NCI-H1694 treated with DMSO at 0.1 percent for 48 hours (cell line): Measurements from ENCODE around the gene NFIA.
"Not testable (repeated sequence)": the region's sequence is repeated elsewhere in the genome, so short reads cannot be mapped to it uniquely, and the experiment has no call there.

Source experiments
- DNase-seq: peaks from one replicate; lab custom pipeline; 2025; lab: John Stamatoyannopoulos, UW

NFIA gene

DNA sequence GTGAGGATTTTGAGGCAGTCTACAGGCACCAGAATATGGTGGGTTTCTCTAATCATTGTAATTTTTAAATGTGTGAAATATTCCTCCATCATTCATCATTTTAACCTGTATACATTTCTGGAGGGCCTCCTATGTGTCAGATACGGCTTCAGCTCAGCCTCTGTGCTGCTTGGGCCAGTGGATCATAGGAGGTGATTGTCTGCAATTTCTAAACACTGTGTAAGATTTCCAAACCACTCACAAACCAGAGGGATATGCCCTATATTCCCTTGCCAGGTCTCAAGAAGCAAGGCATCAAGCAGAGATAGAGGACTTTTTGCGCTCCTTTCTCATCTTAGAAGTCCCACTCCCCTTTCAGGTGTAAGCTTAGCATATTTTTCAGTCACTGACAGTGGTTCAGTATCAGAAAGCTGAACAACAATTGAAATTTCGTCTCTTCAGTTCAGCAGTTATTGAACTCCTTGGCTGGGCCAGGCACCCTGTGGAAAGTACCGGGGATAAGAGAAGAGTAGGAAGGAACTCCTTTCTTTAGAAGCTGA is 190.9 kb downstream of the NFIA start:
- no peak for DNase-seq

GRCh38 chr1:61273861-61274260 is 191.5 kb downstream of the NFIA start:
- DNase-seq, result no peak

- DNase-seq, result no peak
Measured at GRCh38 chr1:61274939-61275338, 192.6 kb downstream of the NFIA start.

DNA sequence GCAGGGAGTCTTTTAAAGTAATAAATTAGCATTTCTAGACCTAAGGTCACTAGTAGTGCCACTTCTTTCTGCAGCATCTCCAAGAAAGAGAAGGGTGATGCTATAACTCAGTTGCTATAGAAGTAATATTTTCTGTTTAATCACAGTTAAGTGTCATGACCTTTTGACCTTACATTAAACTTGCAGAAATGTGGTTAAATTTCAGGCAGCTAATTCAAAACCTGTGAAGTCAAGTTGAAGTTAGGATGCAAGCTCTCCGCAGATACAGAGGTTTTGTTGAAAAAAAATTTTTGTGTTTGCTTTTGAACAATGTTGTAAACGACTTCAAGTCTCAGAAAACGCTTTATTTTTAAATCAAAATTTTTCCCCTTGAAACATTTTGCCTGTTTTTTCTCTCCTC is 193.9 kb downstream of the NFIA start:
- no peak for DNase-seq

- DNase-seq, result no peak
Measured at GRCh38 chr1:61277121-61277690, 194.8 kb downstream of the NFIA start.

- DNase-seq, result not testable (repeated sequence)
Measured at GRCh38 chr1:61278503-61278902, 196.1 kb downstream of the NFIA start.

GRCh38 chr1:61278966-61279365 is 196.6 kb downstream of the NFIA start:
- no peak for DNase-seq

GRCh38 chr1:61279570-61279969 is 197.2 kb downstream of the NFIA start:
- DNase-seq, result no peak

DNA sequence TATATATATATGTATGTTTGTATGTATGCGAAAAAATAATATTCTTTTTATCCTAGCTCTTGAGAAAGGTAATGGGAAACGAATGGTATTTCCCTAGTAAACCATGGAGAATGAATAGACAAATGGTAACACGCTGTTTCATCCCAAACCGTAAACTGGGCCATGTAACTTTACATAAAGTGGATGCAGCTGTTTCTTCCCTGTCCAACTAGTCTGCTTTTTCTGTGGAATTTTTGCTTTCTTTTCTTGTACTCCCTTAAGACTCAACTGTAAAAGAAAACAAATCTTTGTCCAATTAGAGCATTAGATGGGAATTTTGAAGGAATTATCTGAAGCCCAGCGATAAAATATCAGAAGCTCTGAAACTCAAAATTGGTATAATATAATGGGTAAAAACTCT is 198.1 kb downstream of the NFIA start:
- DNase-seq, result no peak

GRCh38 chr1:61282387-61282786 is 200.0 kb downstream of the NFIA start:
- no peak for DNase-seq

DNA sequence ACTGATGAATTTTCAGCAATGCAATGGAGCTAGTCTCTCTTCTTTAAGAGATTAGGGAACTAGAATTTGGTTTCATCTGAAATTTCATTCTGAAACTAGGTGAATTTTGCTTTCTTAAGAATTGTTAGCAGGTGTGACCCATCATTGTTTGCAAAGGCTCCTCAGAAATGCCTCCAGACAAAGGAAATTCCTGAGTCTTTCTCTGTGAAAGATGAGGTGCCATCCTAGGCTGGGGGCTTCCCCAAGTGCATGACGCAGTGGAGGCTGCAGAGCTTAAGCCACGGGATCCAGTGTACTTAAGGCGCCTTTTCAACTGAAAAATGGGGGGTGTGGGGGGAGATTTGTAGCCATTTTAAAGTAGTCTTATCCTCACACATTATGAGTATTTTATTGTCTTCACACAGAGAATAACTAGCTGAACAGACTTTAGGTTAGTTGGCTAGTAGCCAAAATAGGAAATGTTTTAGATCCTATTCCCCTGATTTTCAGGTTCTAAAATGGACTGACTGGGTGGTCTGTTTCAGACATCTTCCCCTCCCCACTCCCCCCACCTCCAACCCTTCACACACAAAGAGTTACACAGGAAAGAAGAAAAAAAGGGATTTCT is 202.0 kb downstream of the NFIA start:
- DNase-seq, result peak; percentile 52

GRCh38 chr1:61284936-61285335 is 202.6 kb downstream of the NFIA start:
- DNase-seq, result peak; percentile 52

DNA sequence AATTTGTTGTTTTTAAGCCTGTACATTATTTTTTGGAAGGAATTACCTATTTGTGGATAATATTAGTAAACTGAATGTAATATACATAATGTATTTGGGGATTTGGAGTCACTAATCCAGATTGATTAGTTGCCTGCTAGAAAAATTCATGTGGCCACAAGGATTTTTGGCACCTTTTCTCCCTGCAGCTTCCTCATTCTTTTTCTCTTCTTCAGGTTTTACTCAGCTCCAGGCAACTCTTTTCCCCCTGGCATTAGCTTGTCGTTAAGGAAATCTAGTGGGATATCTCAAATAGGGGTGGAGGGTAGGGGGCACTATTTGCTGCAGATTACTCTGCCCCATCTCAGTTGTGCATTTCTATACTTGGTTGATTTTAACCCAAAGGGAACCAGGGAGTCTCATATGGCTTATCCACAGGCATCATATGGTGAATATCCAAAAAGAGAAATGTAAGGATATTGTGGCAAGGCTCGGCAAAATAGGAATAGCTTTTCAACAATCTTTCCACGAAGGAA is 203.1 kb downstream of the NFIA start:
- DNase-seq, result no peak

- DNase-seq, result no peak
Measured at GRCh38 chr1:61287014-61287413, 204.7 kb downstream of the NFIA start.

DNA sequence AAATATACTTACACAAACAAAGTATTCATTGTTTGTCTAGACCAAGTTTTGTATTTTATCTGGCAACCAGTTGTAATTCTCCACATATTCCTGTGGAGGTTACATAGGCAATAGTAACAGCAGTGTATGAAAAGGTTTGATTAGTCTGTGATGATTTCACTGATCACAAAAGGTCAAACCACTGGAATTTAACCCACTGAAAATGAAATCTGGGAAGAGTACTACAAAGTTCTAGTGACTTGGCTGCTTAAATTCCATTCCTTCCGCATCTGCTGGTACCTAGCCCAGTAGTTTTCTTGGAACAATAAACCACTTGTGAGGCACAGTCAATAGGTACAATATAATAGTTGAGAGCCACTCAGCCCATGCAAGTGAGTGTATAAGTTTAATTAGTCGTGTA is 205.4 kb downstream of the NFIA start:
- DNase-seq, result no peak

DNA sequence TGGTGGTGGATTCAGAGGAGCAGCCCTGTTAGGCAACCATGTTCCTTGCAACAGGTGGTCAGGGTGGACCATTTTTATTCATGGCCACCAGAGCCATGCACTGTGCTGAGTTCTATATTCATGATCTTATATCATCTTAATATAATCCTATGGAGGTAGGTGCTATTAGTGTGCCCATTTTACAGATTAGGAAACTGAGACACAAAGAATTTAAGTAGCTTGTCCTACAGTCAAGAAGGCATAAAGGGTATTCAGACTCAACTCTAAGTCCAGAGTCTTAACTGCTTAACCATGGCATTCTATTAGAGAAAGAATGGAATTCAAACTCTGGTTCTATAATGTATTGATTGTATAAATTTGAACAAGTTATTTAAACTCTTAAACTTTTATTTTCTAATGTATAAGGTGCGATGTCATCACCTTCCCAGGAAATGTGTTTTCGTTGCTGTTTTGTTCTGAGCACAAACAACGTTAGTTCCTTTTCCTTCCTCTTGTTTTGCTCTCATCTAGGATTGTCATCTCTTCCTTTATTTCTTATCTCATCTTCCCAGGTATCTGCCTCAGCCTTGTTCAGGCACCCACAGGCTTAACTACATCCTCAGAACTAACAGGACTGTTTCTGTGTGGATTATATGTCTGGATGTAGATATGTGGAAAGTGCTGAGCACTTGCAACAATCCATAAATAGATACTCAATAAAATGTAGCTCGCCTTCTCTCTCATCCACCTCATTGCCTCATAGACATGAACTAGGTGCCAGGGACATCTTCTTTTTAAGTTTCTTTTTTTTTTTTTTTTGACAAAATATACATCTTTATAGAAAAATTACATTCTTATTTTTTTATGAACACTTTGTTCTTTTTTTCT is 207.1 kb downstream of the NFIA start:
- no peak for DNase-seq

- DNase-seq, result no peak
Measured at GRCh38 chr1:61290525-61290924, 208.2 kb downstream of the NFIA start.

DNA sequence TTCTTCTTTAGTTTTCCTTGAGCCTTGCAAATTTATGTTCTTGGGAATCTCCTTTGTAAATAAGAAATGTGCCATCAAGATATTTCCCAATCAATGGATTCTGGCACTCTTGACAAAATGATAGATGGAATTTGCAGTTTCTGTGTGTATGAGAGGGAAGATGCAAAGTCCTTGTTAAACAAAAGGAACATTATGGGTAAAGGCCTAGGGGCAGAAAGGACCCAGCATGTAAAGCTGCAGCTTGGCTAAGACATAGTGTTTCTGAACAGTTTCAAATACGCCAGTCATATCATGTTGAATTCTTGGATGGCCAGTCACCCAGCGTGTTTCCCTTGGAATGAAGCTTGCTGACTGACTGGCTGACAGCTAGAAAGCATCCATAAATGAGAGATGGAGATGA is 210.8 kb downstream of the NFIA start:
- DNase-seq, result no peak

GRCh38 chr1:61293986-61294504 is 211.7 kb downstream of the NFIA start:
- DNase-seq, result no peak

- no peak for DNase-seq
Measured at GRCh38 chr1:61294930-61295329, 212.6 kb downstream of the NFIA start.

- DNase-seq, result no peak
Measured at GRCh38 chr1:61295818-61296537, 213.6 kb downstream of the NFIA start.

DNA sequence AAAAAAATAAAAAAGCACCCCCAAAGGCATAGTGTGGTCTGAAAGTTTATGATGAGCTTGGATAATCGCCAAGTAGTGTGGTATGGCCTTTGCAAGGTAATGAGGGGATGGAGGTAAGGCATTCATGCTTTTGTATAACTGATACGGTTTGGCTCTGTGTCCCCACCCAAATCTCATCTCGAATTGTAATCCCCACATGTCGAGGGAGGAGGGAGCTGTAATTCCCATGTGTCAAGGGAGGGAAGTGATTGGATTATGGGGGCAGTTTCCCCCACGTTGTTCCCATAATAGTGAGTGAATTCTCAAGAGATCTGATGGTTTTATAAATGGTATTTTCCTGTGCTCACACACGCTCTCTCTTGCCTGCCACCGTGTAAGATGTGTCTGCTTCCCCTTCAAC is 215.5 kb downstream of the NFIA start:
- DNase-seq, result no peak
